Esophagus squamous epithelium (tissue), 5 donors: ENCODE results near the gene TRIM66. TPM values are rescaled to one million over a fixed set of nuclear protein-coding genes. Genes with fewer than 3 reads are reported as not detected.

ENCODE experiments used
- DNase-seq: peaks from one replicate; lab custom pipeline; 2025; lab: John Stamatoyannopoulos, UW
- H3K27ac ChIP-seq, 4 donors: fragments of 200-600 bp; sonication (generic); one replicate each; pipeline ENCODE4 v1.5.1; 2016 to 2019; ENCODE audit warnings: mild to moderate bottlenecking in 1 of 4
- H3K27me3 ChIP-seq, 4 donors: fragments of 200-600 bp; sonication (generic); 1 replicate in 3 of 4; 2 replicates in 1 of 4; pipeline versions ENCODE4 v1.5.1 to v1.6.0; 2017 to 2021; ENCODE audit warnings: antibody characterized with exemption in 1 of 4
- H3K36me3 ChIP-seq, 3 donors: fragments of 200-600 bp; sonication (generic); one replicate each; pipeline ENCODE4 v1.5.1; 2016 to 2019
- H3K4me1 ChIP-seq, 3 donors: fragments of 200-600 bp; sonication (generic); one replicate each; pipeline ENCODE4 v1.5.1; 2017 to 2019
- H3K4me3 ChIP-seq, 4 donors: fragments of 200-600 bp; sonication (generic); 1 replicate in 3 of 4; 2 replicates in 1 of 4; pipeline ENCODE4 v1.5.1; 2016 to 2019; ENCODE audit warnings: mild to moderate bottlenecking in 2 of 4, moderate library complexity in 1 of 4
- H3K9me3 ChIP-seq, 3 donors: fragments of 200-600 bp; sonication (generic); one replicate each; pipeline ENCODE4 v1.5.1; 2016 to 2019
- CTCF ChIP-seq, 6 experiments: fragments of 450-650 bp in 4 of 6; fragments of 200-600 bp in 2 of 6; sonication (generic) in 2 of 6; IDR thresholded peaks; one replicate each; pipeline ENCODE4 v1.5.1; 2016 to 2019; ENCODE audit warnings: antibody characterized with exemption in 6 of 6, mild to moderate bottlenecking in 4 of 6, moderate library complexity in 4 of 6
- POLR2A ChIP-seq, 4 donors: fragments of 450-650 bp; IDR thresholded peaks; one replicate each; pipeline ENCODE4 v1.6.1; 2017; ENCODE audit warnings: antibody characterized with exemption in 4 of 4, mild to moderate bottlenecking in 4 of 4, moderate library complexity in 3 of 4
- WGBS, 2 donors: methylation state at CpG; one replicate each; pipeline ENCODE4 v1.1.5; 2018; 5-methylcytosine and 5-hydroxymethylcytosine counted together
- intact Hi-C: fragments of 100-400 bp; cut with DNase I; formaldehyde crosslinking; loops from one replicate; pipeline ENCODE4 v1.15.0; 2022
- total RNA-seq, 4 donors: library from RNA; depleted of rRNA; stranded (reverse); fragments of >200 nt; gene quantifications; one replicate each; pipeline ENCODE4 v1.1.0, GENCODE V29; 2016
- donor health status: DM: yes; HTN: yes; CAD: no.

The TRIM66 gene
- total RNA-seq, result 1 to 10 TPM; 4.5 to 5.5 (median 4.8) TPM

- no peaks in the 10 kb centered on the region for H3K27me3 ChIP-seq
- peaks cover 6 to 50% (median 19%) of the 10 kb centered on the region in 3 donors for H3K4me1 ChIP-seq
- TF ChIP-seq POLR2A (IDR thresholded peaks at IDR 0.05) (peak in 3 of 4 donors; percentile 87 to 99 (median 98)), CTCF (IDR thresholded peaks at IDR 0.05) (peak in 4 of 6 experiments; percentile 17 to 42 (median 24))
- WGBS, 2 donors, result 0 to 1% methylated on average over 11 to 16 of the region's 67 CpGs
- no peaks in the 10 kb centered on the region for H3K9me3 ChIP-seq
- H3K4me3 ChIP-seq, result peak within 1 kb of the TSS; percentile 61 to 97 (median 79)
- DNase-seq, result peak; percentile 75
- peaks cover 17 to 53% (median 24%) of the 10 kb centered on the region in 3 donors for H3K36me3 ChIP-seq
- H3K27ac ChIP-seq, result peak within 1 kb of the TSS; percentile 96 to 99 (median 98)
- intact Hi-C loops, result no loop called here
Measured at GRCh38 chr11:8682303-8683114, at the start of gene TRIM66, which contains the start of gene RPL27A. Gene TRIM66, minus strand, starts transcription at chr11:8682665. Its CDS starts 10,391 bp downstream, at chr11:8672274. Gene RPL27A, plus strand, starts transcription at chr11:8682792. Its CDS starts 22 bp downstream, at chr11:8682814.

DNA sequence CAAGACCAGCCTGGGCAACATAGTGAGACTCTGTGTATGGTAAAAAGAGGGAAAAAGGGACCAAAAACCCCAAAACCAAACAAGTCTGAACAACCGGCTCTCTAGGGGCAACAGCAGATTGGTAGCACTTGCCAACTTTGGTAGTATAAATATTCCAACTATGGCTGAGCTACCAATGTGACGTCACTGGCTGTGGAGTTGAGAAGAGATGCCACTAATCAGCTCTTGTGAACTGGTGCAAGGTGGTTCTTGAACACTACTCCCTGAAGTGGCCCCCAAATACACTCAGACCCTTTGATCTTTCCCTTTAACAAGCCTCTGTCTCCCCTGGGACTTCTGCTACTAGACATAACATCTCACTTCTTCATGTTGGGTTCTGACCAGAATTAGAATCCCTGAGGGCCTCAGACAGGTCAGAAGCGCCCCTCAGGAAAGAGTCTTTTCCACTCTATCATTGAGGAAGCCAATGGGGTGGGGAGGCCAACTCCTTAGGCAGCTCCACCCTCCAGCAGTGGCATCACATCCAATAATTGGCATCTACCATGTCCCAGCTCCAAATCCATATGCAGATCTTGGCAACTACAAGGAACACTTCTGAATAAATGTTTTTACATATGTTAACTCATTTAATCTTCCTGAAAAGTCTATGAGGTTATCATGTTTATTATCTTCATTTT lies 49.3 kb upstream of the TRIM66 start:
- Histone ChIP-seq H3K4me1 (peaks cover 23 to 65% (median 34%) of the 10 kb centered on the region in 3 donors), H3K4me3 (no peak overlapping the region), H3K27ac (peak overlapping the region; percentile 63 to 84 (median 81)), H3K27me3 (no peaks in the 10 kb centered on the region), H3K36me3 (peaks cover 5 to 59% (median 9%) of the 10 kb centered on the region in 3 donors), H3K9me3 (no peaks in the 10 kb centered on the region)
- no peak for DNase-seq
- 55 to 71% methylated on average over 3 of the region's 3 CpGs for WGBS, 2 donors
- intact Hi-C loops, result no loop called here
- TF ChIP-seq POLR2A (IDR thresholded peaks at IDR 0.05) (no peak), CTCF (IDR thresholded peaks at IDR 0.05) (no peak)

DNA sequence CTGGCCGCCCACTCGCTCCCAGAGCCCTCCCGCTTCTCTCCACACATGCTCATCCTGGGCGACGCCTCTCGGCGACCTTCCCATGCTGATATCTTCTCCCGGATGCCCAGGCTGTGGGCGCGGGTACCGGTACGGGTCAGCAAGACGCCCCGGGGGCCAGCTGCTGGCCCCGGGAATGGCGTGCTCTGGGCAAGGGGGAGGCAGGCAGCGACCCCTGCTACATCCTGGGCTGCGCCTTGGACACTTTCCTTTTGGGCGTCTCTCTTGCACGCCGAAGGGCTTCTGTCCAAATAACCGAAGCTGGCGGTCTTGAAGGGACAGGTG lies 48.2 kb upstream of the TRIM66 start:
- H3K27ac ChIP-seq, result peak overlapping the region in 3 of 4 donors; percentile 79 to 84 (median 83)
- 93 to 94% methylated on average over 6 to 8 of the region's 23 CpGs for WGBS, 2 donors

GRCh38 chr11:8729837-8730696 lies 47.6 kb upstream of the TRIM66 start:
- 77 to 93% methylated on average over 16 to 19 of the region's 38 CpGs for WGBS, 2 donors
- Histone ChIP-seq H3K9me3 (no peaks in the 10 kb centered on the region), H3K4me3 (no peak overlapping the region), H3K27ac (peak overlapping the region in 3 of 4 donors; percentile 79 to 84 (median 83)), H3K27me3 (no peaks in the 10 kb centered on the region), H3K4me1 (peaks cover 23 to 68% (median 34%) of the 10 kb centered on the region in 3 donors), H3K36me3 (peaks cover 5 to 58% (median 9%) of the 10 kb centered on the region in 3 donors)
- DNase-seq, result no peak
- intact Hi-C loops, result no loop called here
- TF ChIP-seq POLR2A (IDR thresholded peaks at IDR 0.05) (no peak), CTCF (IDR thresholded peaks at IDR 0.05) (no peak)

More for the DNA sequence above, 48.2 kb upstream of the TRIM66 start:
- TF ChIP-seq CTCF (IDR thresholded peaks at IDR 0.05) (no peak), POLR2A (IDR thresholded peaks at IDR 0.05) (no peak)
- Histone ChIP-seq H3K27me3 (no peaks in the 10 kb centered on the region), H3K4me3 (no peak overlapping the region), H3K9me3 (no peaks in the 10 kb centered on the region), H3K4me1 (peaks cover 23 to 68% (median 34%) of the 10 kb centered on the region in 3 donors), H3K36me3 (peaks cover 5 to 58% (median 9%) of the 10 kb centered on the region in 3 donors)
- DNase-seq, result no peak
- intact Hi-C loops, result no loop called here
